Neural crest cell (in vitro differentiated cells): ENCODE data around the gene SDK1. TPM values are rescaled to one million over a fixed set of nuclear protein-coding genes. Genes with fewer than 3 reads are reported as not detected.
A peak's percentile ranks its signal among the peaks of the same experiment; 100 is the strongest.

Source experiments
- DNase-seq: peaks from one replicate; pipeline ENCODE4 v3.0.0; 2021; ENCODE audit warnings: low read depth, mixed read lengths, low spot score
- H3K27ac Mint-ChIP-seq: one replicate; pipeline ENCODE4 v1.8.0; 2021; ENCODE audit warnings: mild to moderate bottlenecking, mixed read lengths; ENCODE audit not compliant: unreplicated experiment
- H3K27me3 Mint-ChIP-seq: 2 replicates; pipeline ENCODE4 v1.8.0; 2021; ENCODE audit warnings: low read depth, mild to moderate bottlenecking, mixed read lengths
- H3K36me3 Mint-ChIP-seq: 2 replicates; pipeline ENCODE4 v1.8.0; 2021; ENCODE audit warnings: low read depth, mild to moderate bottlenecking, mixed read lengths
- H3K4me1 Mint-ChIP-seq: 2 replicates; pipeline ENCODE4 v1.8.0; 2021; ENCODE audit warnings: mixed read lengths
- H3K4me3 Mint-ChIP-seq: one replicate; pipeline ENCODE4 v1.8.0; 2021; ENCODE audit warnings: mild to moderate bottlenecking, mixed read lengths
- H3K9me3 Mint-ChIP-seq: 2 replicates; pipeline ENCODE4 v1.8.0; 2021; ENCODE audit warnings: mixed read lengths
- CTCF ChIP-seq: fragments of 200-600 bp; sonication (generic); conservative IDR thresholded peaks from 2 replicates; pipeline ENCODE4 v1.5.0; 2021; ENCODE audit warnings: antibody characterized with exemption, mild to moderate bottlenecking
- total RNA-seq: library from RNA; stranded (reverse); gene quantifications from 2 replicates; pipeline ENCODE4 v1.2.1, GENCODE V29; 2021

SDK1 gene
- total RNA-seq, 1 donor from 2014 or later, result 11.6 TPM

- no peak for TF ChIP-seq CTCF
- no peak overlapping the region for H3K27ac Mint-ChIP-seq
These were observed 85.6 kb downstream of the SDK1 start for GRCh38 chr7:3386423-3387190.

GRCh38 chr7:3393862-3394261, 92.8 kb downstream of the SDK1 start:
- Mint-ChIP-seq H3K27ac (no peak overlapping the region), H3K36me3 (peaks cover 21% of the 10 kb centered on the region), H3K27me3 (no peaks in the 10 kb centered on the region), H3K9me3 (peaks cover 19% of the 10 kb centered on the region), H3K4me1 (no peaks in the 10 kb centered on the region), H3K4me3 (no peak overlapping the region)
- no peak for TF ChIP-seq CTCF
- DNase-seq, result no peak

More at GRCh38 chr7:3386423-3387190, 85.6 kb downstream of the SDK1 start:
- Mint-ChIP-seq H3K9me3 (peaks cover 3% of the 10 kb centered on the region), H3K4me3 (no peak overlapping the region), H3K36me3 (no peaks in the 10 kb centered on the region), H3K4me1 (peaks cover under 1% of the 10 kb centered on the region), H3K27me3 (no peaks in the 10 kb centered on the region)
- DNase-seq, result no peak

- DNase-seq, result no peak
- peaks cover 24% of the 10 kb centered on the region for H3K36me3 Mint-ChIP-seq
- TF ChIP-seq CTCF, result no peak
- no peaks in the 10 kb centered on the region for H3K4me1 Mint-ChIP-seq
- no peak overlapping the region for H3K4me3 Mint-ChIP-seq
- H3K9me3 Mint-ChIP-seq, result peaks cover 20% of the 10 kb centered on the region
- H3K27me3 Mint-ChIP-seq, result no peaks in the 10 kb centered on the region
- H3K27ac Mint-ChIP-seq, result no peak overlapping the region
These were observed 96.3 kb downstream of the SDK1 start for GRCh38 chr7:3397324-3397723.

GRCh38 chr7:3399858-3400257, 98.8 kb downstream of the SDK1 start:
- peak; percentile 55 for TF ChIP-seq CTCF
- no peaks in the 10 kb centered on the region for H3K27me3 Mint-ChIP-seq
- DNase-seq, result peak; percentile 10
- H3K27ac Mint-ChIP-seq, result no peak overlapping the region
- H3K9me3 Mint-ChIP-seq, result peaks cover 14% of the 10 kb centered on the region
- H3K36me3 Mint-ChIP-seq, result peaks cover 21% of the 10 kb centered on the region
- no peaks in the 10 kb centered on the region for H3K4me1 Mint-ChIP-seq
- H3K4me3 Mint-ChIP-seq, result no peak overlapping the region

- DNase-seq, result no peak
- Mint-ChIP-seq H3K9me3 (no peaks in the 10 kb centered on the region), H3K36me3 (peaks cover 3% of the 10 kb centered on the region), H3K27me3 (no peaks in the 10 kb centered on the region), H3K4me3 (no peak overlapping the region), H3K27ac (no peak overlapping the region), H3K4me1 (no peaks in the 10 kb centered on the region)
- TF ChIP-seq CTCF, result no peak
These were observed 103.4 kb downstream of the SDK1 start for GRCh38 chr7:3404501-3404900.
